ENCODE measurements around the gene KIR2DL1.
A peak's percentile ranks its signal among the peaks of the same experiment; 100 is the strongest.
"Not testable (repeated sequence)": the region's sequence is repeated elsewhere in the genome, so short reads cannot be mapped to it uniquely, and the experiment has no call there.

Gene KIR2DL1

DNA sequence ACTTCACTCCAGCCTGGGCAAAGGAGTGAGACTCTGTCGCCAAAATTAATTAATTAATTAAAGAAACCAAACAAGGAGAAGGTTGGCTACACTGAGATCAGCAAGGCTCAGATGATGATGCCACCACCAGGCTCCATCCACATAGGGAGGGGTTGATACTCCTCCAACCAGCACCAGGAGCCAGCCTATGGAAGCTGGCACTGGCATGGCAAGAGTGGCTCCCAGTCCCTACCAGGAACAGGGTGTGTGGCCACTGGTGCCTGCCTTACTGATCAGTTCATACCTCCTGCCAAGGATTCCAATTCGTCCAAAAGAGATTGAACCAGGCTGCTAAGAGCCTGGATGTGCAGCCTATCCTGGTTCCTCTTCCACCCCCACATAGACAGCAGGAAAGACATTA lies 3.1 kb downstream of the KIR2DL1 start:
- DNase-seq, result not testable (repeated sequence)

DNA sequence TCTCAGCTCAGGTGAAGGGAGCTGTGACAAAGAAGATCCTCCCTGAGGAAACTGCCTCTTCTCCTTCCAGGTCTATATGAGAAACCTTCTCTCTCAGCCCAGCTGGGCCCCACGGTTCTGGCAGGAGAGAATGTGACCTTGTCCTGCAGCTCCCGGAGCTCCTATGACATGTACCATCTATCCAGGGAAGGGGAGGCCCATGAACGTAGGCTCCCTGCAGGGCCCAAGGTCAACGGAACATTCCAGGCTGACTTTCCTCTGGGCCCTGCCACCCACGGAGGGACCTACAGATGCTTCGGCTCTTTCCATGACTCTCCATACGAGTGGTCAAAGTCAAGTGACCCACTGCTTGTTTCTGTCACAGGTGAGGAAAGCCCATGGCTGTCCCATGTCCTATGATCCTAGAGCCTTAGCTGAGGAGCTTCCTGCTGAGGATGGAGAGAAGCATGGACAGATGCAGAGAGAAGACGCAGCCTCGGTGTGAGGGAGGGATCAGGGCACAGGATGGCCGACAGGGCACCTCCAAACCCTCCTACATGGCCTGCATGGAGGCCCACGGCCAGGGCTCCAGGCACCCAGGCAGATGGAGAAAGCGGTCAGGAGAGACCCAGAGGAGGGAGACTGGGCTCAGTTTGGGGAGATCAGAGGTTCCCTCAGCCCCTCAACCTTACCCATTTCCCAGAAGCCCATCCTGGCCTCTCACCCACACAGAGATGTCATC lies 5.7 kb downstream of the KIR2DL1 start:
- DNase-seq, result not testable (repeated sequence)

DNA sequence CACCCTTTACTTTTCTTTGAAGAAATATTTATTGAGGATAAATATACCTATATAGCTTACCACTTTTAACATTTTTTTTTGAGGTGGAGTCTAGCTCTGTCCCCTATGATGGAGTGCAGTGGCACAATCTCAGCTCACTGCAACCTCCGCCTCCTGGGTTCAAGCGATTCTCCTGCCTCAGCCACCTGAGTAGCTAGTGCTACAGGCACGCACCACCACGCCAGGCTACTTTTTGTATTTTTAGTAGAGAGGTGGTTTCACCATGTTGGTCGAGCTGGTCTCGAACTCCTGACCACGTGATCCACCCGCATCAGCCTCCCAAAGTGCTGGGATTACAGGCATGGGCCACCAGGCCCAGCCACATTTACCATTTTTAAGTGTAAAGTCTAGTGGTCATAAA lies 6.2 kb downstream of the KIR2DL1 start:
- DNase-seq, result not testable (repeated sequence)

DNA sequence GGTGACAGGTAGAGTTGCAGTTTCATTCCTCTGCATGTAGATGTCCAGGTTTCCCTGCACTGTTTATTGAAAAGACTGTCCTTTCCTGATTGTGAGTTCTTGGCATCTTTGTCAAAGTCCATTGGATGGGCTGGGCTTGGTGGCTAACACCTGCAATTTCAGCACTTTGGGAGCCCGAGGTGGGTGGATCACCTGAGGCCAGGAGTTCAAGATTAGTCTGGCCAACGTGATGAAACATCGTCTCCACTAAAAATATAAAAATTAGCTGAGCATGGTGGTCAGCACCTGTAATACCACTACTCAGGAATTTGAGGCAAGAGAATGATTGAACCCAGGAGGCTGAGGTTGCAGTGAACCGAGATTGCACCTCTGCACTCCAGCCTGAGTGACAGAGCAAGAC lies 8.3 kb downstream of the KIR2DL1 start:
- not testable (repeated sequence) for DNase-seq

DNA sequence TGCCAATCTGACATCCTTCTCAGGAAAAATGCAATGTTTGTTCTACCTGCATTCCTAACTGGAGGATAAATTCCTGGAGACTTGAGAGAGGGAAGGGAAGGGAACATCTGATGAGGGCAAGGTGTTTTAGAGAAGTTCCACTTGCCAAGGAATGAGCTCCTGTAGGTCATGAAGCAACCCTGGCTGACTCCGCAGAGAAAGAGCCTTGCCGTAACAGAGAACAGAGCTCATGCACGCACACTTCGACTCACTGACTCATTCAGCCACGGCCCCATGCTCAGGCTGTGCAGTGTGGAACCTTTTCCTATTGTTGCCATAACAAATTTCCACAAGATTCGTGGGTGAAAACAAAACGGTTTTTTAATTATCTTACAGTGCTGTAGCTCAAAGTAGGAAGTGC lies 9.3 kb downstream of the KIR2DL1 start:
- DNase-seq, result not testable (repeated sequence)

DNA sequence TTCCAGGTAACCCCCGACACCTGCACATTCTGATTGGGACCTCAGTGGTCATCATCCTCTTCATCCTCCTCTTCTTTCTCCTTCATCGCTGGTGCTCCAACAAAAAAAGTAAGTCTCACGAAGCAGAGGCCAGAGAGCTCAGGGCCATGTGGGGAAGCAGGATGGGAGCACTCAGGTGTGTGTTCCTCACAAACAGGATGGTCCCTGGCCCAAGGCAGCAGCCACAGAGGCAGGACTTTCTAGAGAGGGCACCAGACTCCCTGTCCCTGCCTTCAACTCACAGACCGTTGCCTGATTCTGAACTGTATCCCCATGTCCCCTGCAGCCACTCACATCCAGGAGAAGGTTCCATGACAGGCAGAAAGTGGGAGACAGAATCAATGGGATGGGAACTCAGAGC lies 13.3 kb downstream of the KIR2DL1 start:
- not testable (repeated sequence) for DNase-seq

DNA sequence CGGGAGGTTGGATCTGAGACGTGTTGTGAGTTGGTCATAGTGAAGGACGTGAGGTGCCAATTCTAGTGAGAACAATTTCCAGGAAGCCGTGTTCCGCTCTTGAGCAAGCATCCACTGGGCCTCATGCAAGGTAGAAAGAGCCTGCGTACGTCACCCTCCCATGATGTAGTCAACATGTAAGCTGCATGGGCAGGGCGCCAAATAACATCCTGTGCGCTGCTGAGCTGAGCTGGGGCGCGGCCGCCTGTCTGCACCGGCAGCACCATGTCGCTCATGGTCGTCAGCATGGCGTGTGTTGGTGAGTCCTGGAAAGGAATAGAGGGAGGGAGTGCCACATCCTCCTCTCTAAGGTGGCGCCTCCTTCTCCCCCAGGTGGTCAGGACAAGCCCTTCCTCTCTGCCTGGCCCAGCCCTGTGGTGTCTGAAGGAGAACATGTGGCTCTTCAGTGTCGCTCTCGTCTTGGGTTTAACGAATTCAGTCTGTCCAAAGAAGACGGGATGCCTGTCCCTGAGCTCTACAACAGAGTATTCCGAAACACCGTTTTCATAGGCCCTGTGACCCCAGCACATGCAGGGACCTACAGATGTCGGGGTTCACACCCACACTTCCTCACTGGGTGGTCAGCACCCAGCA lies 16.6 kb downstream of the KIR2DL1 start:
- not testable (repeated sequence) for DNase-seq

DNA sequence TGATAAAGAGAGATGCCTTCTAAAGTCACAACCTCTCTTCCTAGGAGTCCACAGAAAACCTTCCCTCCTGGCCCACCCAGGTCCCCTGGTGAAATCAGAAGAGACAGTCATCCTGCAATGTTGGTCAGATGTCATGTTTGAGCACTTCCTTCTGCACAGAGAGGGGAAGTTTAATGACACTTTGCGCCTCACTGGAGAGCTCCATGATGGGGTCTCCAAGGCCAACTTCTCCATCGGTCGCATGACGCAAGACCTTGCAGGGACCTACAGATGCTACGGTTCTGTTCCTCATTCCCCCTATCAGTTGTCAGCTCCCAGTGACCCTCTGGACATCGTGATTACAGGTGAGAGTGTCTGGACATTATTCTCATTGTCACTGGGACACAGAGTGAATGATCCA lies 18.6 kb downstream of the KIR2DL1 start:
- not testable (repeated sequence) for DNase-seq

DNA sequence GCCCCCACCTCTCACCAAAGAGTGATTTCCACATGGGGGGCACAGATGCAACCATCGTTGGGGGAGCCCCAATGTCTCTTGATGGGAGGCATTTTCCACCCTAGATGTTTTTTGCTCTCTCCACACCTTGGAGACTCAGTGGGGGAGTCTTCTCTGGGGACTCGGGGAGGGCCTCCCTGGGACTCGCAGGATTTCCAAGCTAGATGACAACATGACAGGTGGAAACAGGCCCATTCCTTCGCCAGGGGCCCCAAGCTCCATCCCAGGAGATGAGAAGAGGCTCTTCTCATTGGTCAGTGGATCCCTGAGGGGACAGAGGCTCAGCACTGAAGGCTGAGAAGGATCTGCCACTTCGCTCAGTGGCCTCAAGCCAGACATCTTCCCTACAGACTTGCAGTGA lies 21.1 kb downstream of the KIR2DL1 start:
- DNase-seq, result no peak

DNA sequence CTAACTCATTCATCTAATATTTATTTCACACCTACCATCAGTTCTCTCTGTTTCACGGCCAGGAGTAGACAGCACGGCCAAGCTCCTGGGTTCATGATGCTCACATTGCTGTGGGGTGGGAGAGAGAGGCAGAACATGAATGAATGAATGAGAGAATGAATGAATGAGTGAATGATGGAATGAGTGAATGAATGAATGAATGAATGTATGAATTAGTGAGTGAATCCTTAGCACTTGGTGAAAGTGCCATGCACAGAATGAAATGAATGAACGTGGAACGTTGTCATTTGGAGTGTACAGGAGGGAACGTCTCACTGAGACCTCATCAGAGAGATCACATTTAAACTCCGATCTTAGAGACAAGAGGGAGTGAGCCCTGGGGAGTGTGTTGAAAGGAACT lies 21.9 kb downstream of the KIR2DL1 start:
- no peak for DNase-seq

DNA sequence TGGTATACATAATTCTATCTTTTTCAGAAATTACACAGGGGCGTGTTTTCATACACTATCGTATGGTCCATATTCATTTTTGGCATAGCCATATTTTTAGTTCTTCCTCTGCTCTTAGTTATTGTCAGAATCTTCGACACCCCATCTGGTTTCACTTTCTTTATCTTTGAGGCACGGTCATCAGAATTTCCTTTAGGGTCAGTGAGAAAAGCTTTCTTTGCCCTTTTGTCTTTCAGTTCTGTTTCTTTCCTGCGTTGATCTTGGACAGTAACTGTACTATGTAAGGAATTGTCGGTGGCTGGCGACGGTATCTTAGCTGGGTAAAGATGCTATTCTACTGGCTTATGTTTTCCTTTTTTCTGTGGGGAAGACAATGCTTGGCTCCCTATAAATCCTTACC lies 23.2 kb downstream of the KIR2DL1 start:
- peak; percentile 1 for DNase-seq

DNA sequence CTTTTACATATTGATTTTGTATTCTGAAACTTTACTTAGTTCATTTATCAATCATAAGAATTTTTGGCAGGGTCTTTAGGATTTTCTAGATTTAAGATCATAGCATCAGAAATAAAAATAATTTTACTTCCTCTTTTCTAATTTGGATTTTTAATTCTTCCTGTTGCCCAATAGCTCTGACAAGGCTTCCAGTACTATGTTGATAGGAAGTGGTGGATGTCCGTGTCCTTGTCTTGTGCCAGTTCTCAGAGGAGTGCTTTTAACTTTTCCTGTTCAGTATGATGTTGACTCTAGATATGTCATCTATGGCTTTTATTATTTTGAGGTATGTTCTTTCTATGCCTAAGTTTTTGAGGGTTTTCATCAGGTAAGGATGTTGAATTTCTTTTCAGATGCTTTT lies 26.2 kb downstream of the KIR2DL1 start:
- DNase-seq, result no peak

DNA sequence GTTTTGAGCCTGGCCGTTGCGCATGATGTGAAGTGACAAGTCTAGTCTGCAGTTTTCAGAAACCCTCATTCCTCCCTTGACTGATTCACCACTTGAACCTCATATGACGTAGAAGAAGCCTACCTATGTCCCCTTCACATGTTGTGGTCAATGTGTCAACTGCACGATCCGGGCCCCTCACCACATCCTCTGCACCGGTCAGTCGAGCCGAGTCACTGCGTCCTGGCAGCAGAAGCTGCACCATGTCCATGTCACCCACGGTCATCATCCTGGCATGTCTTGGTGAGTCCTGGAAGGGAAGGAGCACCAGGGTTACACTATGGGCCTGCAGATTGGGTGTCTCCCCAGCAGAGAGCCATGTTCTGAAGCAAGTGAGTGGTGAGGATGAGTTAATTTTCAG lies 33.8 kb downstream of the KIR2DL1 start, which contains the start of gene KIR2DL4:
KIR2DL4 (plus strand) TSS at position 201 of the 400 bp plus-strand sequence; CDS start at position 243, 42 bp downstream.
- DNase-seq, result peak; percentile 5

DNA sequence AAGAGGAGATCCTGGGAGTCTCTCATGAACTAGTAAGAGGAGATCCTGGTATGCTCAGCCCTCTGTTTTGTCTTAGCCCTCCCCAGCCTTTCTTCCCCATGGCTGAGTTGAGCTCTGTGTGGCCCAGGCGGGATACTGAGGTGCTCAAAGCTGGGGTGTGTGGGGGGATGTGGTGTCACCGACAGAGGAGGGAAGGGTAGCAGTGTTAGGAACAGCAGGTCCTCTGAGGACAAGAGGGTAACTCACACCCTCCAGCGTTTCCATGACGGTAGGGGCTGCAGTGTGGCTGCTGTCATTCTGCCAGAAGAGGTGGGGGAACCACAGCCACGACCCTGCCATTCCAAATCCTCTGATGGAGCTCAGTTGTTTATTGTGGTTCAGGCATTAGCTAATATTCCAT lies 34.5 kb downstream of the KIR2DL1 start:
- DNase-seq, result no peak

DNA sequence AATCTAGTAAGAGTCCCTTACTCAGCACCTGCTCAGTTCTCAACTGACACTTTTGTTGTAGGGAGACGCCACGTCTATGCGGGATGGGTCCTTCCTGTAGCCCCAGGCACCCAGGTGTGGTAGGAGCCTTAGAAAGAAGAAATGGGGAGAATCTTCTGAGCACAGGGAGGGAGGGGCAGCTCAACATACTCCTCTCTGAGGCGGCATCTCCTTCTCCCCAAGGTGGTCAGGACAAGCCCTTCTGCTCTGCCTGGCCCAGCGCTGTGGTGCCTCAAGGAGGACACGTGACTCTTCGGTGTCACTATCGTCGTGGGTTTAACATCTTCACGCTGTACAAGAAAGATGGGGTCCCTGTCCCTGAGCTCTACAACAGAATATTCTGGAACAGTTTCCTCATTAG lies 35.0 kb downstream of the KIR2DL1 start:
- no peak for DNase-seq

DNA sequence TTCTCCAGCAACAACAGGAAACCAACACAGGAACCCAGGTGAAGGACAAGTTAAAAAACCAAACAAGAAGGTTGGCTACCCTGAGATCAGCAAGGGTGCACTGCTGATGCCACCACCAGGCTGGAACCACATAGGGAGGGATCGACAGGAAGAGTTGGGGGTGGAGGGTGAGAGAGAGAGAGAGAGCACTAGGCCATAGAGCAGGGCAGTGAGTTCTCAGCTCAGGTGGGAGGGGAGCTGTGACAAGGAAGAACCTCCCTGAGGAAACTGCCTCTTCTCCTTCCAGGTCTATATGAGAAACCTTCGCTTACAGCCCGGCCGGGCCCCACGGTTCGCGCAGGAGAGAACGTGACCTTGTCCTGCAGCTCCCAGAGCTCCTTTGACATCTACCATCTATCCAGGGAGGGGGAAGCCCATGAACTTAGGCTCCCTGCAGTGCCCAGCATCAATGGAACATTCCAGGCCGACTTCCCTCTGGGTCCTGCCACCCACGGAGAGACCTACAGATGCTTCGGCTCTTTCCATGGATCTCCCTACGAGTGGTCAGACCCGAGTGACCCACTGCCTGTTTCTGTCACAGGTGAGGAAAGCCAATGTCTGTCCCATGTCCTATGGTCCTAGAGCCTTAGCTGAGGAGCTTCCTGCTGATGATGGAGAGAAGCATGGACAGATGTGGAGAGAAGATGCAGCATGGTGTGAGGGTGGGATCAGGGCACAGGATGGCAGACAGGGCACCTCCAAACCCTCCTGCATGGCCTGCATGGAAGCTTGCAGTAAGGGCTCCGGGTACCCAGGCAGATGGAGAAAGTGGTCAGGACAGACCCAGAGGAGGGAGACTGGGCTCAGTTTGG lies 36.3 kb downstream of the KIR2DL1 start:
- no peak for DNase-seq

DNA sequence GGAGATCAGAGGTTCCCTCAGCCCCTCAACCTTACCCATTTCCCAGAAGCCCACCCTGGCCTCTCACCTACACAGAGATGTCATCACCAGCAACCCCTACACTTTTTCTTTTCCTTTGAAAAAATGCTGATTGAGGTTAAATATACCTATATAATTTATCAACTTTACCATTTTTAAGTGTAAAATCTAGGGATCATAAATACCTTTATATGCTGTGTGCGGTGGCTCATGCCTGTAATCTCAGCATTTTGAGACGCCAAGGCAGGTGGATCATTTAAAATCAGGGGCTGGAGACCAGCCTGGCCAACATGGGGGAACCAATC lies 36.9 kb downstream of the KIR2DL1 start:
- no peak for DNase-seq

DNA sequence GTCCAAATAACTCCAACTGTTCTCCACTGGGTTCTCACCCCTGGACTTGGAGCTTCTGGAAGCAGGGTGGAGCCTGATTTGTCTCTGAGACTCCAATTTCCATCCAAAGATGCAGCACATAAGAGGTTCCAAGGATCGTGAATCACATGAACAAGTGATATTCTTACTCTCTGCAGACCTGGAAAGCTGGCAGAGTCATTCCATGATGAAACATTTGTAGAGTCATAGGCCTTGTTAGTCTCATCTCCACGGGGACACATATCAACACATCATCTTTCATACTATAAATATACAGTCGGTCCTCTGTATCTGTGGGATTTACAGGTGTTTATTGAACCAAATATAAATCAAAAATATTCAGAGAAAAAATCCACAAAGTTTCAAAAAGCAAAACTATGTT lies 45.0 kb downstream of the KIR2DL1 start:
- not testable (repeated sequence) for DNase-seq

DNA sequence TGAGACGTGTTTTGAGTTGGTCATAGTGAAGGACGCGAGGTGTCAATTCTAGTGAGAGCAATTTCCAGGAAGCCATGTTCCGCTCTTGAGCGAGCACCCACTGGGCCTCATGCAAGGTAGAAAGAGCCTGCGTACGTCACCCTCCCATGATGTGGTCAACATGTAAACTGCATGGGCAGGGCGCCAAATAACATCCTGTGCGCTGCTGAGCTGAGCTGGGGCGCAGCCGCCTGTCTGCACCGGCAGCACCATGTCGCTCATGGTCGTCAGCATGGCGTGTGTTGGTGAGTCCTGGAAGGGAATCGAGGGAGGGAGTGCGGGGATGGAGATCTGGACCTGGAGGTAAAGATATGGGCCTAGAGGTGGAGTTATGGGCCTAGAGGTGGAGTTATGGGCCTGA lies 46.7 kb downstream of the KIR2DL1 start, which contains the start of gene KIR3DL1:
KIR3DL1 (plus strand) TSS at position 218 of the 400 bp plus-strand sequence.
- not testable (repeated sequence) for DNase-seq

DNA sequence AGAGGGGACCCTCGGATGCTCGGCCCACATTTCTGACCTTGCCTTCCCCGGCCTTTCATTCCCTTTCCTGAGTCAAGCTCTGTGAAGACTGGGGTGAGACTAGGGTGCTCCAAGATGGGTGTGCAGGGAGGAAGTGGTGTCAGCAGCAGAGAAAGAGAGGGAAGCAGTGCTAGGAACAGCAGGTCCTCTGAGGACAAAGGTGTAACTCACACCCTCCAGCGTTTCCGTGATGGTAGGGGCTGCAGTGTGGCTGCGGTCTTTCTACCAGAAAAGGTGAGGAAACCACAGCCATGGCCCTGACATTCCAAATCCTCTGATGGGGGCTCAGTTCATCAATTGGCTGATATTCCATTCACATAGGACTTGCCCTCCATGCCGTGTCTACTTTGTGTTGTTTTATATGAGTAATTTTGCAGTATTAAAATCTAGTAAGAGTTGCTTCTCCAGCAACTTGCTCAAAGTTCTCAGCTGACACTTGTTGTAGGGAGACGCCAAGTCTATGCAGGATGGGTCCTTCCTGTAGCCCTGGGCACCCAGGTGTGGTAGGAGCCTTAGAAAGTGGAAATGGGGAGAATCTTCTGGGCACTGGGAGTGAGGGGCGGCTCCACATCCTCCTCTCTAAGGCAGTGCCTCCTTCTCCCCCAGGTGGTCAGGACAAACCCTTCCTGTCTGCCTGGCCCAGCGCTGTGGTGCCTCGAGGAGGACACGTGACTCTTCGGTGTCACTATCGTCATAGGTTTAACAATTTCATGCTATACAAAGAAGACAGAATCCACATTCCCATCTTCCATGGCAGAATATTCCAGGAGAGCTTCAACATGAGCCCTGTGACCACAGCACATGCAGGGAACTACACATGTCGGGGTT lies 48.3 kb downstream of the KIR2DL1 start:
- no peak for DNase-seq

DNA sequence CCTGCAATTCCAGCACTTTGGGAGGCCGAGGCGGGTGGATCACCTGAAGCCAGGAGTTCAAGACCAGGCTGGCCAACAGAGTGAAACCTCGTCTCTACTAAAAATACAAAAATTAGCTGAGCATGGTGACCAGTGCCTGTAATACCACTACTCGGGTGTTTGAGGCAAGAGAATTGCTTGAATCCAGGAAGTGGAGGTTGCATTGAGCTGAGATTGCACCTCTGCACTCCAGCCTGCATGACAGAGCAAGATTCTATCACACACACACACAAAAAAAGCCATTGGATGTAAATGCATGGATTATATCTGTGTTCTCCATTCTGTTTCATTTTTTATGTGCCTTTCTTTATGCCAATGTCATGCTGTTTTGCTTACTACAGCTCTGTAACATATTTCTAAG lies 54.8 kb downstream of the KIR2DL1 start:
- DNase-seq, result not testable (repeated sequence)

DNA sequence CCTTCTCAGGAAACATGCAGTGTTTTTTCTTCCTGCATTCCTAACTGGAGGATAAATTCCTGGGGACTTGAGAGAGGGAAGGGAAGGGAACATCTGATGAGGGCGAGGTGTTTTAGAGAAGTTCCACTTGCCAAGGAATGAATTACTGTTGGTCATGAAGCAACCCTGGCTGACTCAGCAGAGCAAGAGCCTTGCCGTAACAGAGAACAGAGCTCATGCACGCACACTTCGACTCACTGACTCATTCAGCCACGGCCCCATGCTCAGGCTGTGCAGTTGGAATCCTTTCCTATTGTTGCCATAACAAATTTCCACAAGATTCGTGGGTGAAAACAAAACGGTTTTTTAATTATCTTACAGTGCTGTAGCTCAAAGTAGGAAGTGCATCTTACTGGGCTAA lies 55.7 kb downstream of the KIR2DL1 start:
- not testable (repeated sequence) for DNase-seq

DNA sequence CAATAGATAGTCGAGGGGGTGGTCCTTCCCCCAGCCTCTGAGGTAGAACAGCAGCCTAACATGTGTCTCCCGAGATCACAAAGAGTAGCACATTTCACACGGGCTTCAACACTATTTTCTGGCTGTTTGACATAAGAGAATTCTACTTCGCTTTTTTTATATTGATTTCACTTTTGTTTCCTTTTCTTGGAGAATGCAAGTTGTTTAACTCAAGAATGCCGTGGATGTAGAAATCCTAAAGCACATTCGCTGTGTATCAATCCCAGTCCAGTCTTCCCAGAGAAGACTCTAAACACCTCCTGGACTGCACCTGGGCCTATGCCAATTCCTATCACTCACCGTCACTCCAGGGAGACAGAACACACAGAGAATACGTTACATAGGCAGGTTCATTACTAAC lies 58.5 kb downstream of the KIR2DL1 start:
- DNase-seq, result not testable (repeated sequence)
